Measurements from ENCODE around the gene HRH3. TPM values are rescaled to one million over a fixed set of nuclear protein-coding genes. Genes with fewer than 3 reads are reported as not detected.

Gene HRH3
- total RNA-seq, 1 donor from 2014 or later: not detected

- Histone ChIP-seq H3K27me3 (ENCODE audit: control insufficient read depth, insufficient read depth, low read length) (peaks cover 83% of the 10 kb centered on the region), H3K4me3 (ENCODE audit: low read depth, low read length) (no peak overlapping the region), H3K36me3 (ENCODE audit: control insufficient read depth, insufficient read depth, low read length) (no peaks in the 10 kb centered on the region)
- DNase-seq (ENCODE audit: low read depth): no peak
- TF ChIP-seq, protein P1, sequence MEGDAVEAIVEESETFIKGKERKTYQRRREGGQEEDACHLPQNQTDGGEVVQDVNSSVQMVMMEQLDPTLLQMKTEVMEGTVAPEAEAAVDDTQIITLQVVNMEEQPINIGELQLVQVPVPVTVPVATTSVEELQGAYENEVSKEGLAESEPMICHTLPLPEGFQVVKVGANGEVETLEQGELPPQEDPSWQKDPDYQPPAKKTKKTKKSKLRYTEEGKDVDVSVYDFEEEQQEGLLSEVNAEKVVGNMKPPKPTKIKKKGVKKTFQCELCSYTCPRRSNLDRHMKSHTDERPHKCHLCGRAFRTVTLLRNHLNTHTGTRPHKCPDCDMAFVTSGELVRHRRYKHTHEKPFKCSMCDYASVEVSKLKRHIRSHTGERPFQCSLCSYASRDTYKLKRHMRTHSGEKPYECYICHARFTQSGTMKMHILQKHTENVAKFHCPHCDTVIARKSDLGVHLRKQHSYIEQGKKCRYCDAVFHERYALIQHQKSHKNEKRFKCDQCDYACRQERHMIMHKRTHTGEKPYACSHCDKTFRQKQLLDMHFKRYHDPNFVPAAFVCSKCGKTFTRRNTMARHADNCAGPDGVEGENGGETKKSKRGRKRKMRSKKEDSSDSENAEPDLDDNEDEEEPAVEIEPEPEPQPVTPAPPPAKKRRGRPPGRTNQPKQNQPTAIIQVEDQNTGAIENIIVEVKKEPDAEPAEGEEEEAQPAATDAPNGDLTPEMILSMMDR (IDR thresholded peaks at IDR 0.05; ENCODE audit: insufficient read depth, low read length, poor library complexity, severe bottlenecking): no peak
These were observed 4.9 kb upstream of the HRH3 start for GRCh38 chr20:62225026-62225425.

DNA sequence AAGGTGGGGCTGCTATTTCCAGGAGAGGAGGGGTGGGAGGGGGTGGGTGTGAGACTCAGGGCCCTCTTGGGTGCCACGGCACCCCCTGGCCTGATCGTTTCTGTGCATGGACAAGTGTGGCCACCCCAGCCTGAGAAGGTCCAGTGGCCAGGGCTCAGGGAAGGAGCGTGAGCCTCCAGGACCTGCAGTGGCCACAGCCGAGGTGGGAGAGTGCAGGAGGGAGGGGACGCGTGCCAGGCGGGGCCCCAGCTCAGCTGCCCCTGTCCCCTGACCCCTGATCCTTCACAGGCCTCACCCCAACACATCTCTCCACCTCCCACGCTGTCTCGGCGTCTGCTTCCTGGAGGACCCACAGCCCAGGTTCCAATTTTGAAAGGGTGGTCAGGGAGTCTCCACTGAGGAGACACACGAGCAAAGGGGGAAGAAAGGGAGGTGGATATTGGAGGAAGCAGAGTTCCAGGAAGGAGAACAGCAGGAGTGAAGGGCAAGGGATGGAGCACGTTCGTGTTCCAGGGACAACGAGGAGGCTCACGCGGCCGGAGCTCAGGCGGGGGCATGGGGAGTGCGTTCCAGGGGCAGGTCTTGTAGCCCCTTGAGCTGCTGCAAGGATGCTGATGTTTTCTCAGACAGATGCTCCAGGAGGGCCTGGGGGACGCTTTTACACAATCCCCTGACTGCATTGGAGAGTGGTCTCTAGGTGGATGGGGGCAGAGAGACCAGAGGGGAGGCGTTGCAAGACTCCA lies 4.2 kb upstream of the HRH3 start:
- DNase-seq (ENCODE audit: low read depth): no peak
- TF ChIP-seq, protein P1 (IDR thresholded peaks at IDR 0.05; ENCODE audit: insufficient read depth, low read length, poor library complexity, severe bottlenecking): no peak
- H3K4me3 ChIP-seq (ENCODE audit: low read depth, low read length): no peak overlapping the region
- H3K27me3 ChIP-seq (ENCODE audit: control insufficient read depth, insufficient read depth, low read length): peaks cover 87% of the 10 kb centered on the region
- H3K36me3 ChIP-seq (ENCODE audit: control insufficient read depth, insufficient read depth, low read length): no peaks in the 10 kb centered on the region

DNA sequence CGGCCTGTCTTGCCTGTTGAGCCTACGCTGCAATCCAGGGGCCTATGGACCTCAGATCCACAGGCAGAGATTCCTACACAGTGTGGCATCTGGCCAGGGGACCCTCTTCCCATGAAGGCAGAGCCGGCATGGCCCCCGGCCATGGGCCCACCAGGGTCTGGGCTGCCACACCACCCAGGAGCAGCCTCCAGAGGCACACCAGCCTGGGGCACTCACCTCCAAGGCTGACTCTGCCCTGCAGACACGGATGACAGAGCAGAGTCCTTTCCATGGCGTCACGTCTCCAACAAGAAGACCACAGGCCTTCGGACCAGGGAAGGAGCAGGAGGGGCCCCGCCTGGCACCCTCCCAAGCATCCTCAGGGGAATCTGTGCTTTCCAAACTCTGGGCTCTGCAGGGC lies 3.5 kb upstream of the HRH3 start:
- Histone ChIP-seq H3K27me3 (ENCODE audit: control insufficient read depth, insufficient read depth, low read length) (peaks cover 90% of the 10 kb centered on the region), H3K36me3 (ENCODE audit: control insufficient read depth, insufficient read depth, low read length) (no peaks in the 10 kb centered on the region), H3K4me3 (ENCODE audit: low read depth, low read length) (no peak overlapping the region)
- TF ChIP-seq, protein P1 (IDR thresholded peaks at IDR 0.05; ENCODE audit: insufficient read depth, low read length, poor library complexity, severe bottlenecking): no peak
- no peak for DNase-seq (ENCODE audit: low read depth)

DNA sequence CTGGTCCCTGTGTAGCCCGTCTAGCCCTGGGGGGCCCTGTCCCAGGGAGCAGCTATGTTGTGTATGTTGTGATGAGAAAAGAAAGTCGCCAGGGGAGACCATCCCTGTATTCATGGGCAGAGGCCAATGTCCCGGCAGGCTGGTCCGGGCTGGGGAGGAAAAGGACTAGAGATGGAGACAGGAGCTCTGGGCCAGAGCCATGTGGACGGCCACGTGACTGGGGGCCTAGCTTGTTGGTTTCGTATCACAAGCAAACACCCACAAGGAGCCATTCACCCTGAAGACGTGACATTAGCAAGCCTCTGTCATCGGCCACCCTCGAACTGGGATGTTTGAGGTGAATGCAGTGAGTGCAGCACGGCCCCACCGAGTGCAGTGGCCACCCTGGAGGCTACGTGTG lies 2.9 kb upstream of the HRH3 start:
- TF ChIP-seq, protein P1 (IDR thresholded peaks at IDR 0.05; ENCODE audit: insufficient read depth, low read length, poor library complexity, severe bottlenecking): no peak
- Histone ChIP-seq H3K4me3 (ENCODE audit: low read depth, low read length) (no peak overlapping the region), H3K27me3 (ENCODE audit: control insufficient read depth, insufficient read depth, low read length) (peaks cover 91% of the 10 kb centered on the region), H3K36me3 (ENCODE audit: control insufficient read depth, insufficient read depth, low read length) (no peaks in the 10 kb centered on the region)
- DNase-seq (ENCODE audit: low read depth): no peak

DNA sequence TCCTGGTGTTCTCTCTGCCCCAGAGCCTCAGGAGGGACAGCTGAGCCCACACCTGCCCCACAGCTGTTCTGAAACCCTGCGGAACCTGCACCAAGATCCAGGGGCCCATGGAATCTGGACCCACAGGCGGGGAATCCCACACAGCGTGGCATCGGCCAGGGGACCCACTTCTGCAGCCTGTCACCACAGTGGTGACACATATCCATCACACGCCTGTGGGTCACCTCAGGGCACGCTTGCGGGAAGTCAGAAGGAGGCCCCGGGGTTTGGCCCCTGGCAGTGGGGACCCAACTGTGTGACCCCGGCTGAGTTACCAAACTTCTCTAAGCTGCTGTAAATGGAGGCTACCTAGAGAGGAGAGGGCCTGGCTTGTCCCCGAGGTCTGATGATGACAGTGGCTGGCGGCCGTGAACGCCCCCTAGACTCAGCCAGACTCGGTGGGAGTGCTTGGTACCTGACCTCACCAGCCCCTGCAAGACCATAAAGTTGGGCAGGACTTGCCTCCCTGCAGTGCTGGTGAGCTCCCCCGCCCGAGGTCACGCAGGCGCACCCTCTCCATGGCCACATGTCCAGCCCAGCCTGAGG lies 2.3 kb upstream of the HRH3 start:
- peaks cover 91% of the 10 kb centered on the region for H3K27me3 ChIP-seq (ENCODE audit: control insufficient read depth, insufficient read depth, low read length)
- DNase-seq (ENCODE audit: low read depth): no peak
- H3K36me3 ChIP-seq (ENCODE audit: control insufficient read depth, insufficient read depth, low read length): no peaks in the 10 kb centered on the region
- H3K4me3 ChIP-seq (ENCODE audit: low read depth, low read length): no peak overlapping the region
- TF ChIP-seq, protein P1 (IDR thresholded peaks at IDR 0.05; ENCODE audit: insufficient read depth, low read length, poor library complexity, severe bottlenecking): no peak

Measured in kidney epithelial cell (primary cell).